IMR-90 (cell line): Measurements from ENCODE around the gene MALAT1. TPM values are rescaled to one million over a fixed set of nuclear protein-coding genes. Genes with fewer than 3 reads are reported as not detected.

Experiments used
- ATAC-seq: fragments of 200-7000 bp; cut with Tn5 transposase; 2 replicates; pipeline ENCODE4 v1.9.1; 2020; ENCODE audit warnings: low read depth, mild to moderate bottlenecking, moderate library complexity
- BruUV-seq: library from RNA; stranded (reverse); fragments of 400-500 nt; replicated peaks from 2 replicates; lab custom pipeline; 2021; lab: Mats Ljungman, UMichigan
- CTCF ChIA-PET: fragments of 300-600 bp; formaldehyde crosslinking; extraction: SDS; loops from one replicate; lab custom pipeline; 2021; ENCODE audit warnings: antibody characterized with exemption; lab: Yijun Ruan, JAX
- POLR2A ChIA-PET: fragments of 300-600 bp; sonication (Branson Sonifier 250); formaldehyde crosslinking; loops from one replicate; lab custom pipeline; 2022; ENCODE audit warnings: antibody characterized with exemption; ENCODE audit not compliant: unreplicated experiment; lab: Charles Lee
- DNase-seq: peaks from one replicate; pipeline ENCODE4 v3.0.0; 2013
- H2AFZ ChIP-seq: replicated peaks from 2 replicates; pipeline ENCODE3; 2013; ENCODE audit warnings: low read length, mild to moderate bottlenecking; ENCODE audit not compliant: poor library complexity
- H2AK5ac ChIP-seq: 2 replicates; pipeline ENCODE4 v1.6.1; 2013; ENCODE audit warnings: low read depth, low read length, inconsistent platforms
- H2AK9ac ChIP-seq: replicated peaks from 2 replicates; pipeline ENCODE3; 2013; ENCODE audit warnings: mild to moderate bottlenecking, low read depth, low read length, moderate library complexity; ENCODE audit not compliant: poor library complexity
- H2BK120ac ChIP-seq: 2 replicates; pipeline ENCODE4 v1.6.1; 2013; ENCODE audit warnings: low read depth, low read length, inconsistent platforms
- H2BK15ac ChIP-seq: 3 replicates; pipeline ENCODE4 v1.6.1; 2013; ENCODE audit warnings: low read depth, low read length, inconsistent platforms
- H2BK20ac ChIP-seq: 2 replicates; pipeline ENCODE4 v1.6.1; 2013; ENCODE audit warnings: low read depth, mild to moderate bottlenecking, inconsistent platforms, low read length, moderate library complexity
- H2BK5ac ChIP-seq: 2 replicates; pipeline ENCODE4 v1.6.1; 2013; ENCODE audit warnings: mild to moderate bottlenecking, low read depth, low read length, inconsistent platforms; ENCODE audit not compliant: poor library complexity, severe bottlenecking
- H3K14ac ChIP-seq: replicated peaks from 2 replicates; pipeline ENCODE4 v1.6.1; 2013; ENCODE audit warnings: low read depth, low read length, inconsistent platforms
- H3K18ac ChIP-seq: 2 replicates; pipeline ENCODE4 v1.6.1; 2013; ENCODE audit warnings: low read depth, low read length, control low read depth
- H3K23ac ChIP-seq: 2 replicates; pipeline ENCODE4 v1.6.1; 2013; ENCODE audit warnings: low read depth, low read length, inconsistent platforms
- H3K27ac ChIP-seq: 2 replicates; pipeline ENCODE4 v1.5.1; 2013; ENCODE audit warnings: mild to moderate bottlenecking, control low read depth, low read length; ENCODE audit not compliant: insufficient read depth
- H3K27me3 ChIP-seq: 2 replicates; pipeline ENCODE4 v1.6.1; 2013; ENCODE audit warnings: low read length; ENCODE audit not compliant: control insufficient read depth, insufficient read depth
- H3K36me3 ChIP-seq: 2 replicates; pipeline ENCODE4 v1.6.1; 2013; ENCODE audit warnings: low read length, mixed read lengths; ENCODE audit not compliant: control insufficient read depth, insufficient read depth
- H3K4ac ChIP-seq: 2 replicates; pipeline ENCODE4 v1.6.1; 2013; ENCODE audit warnings: low read depth, low read length, inconsistent platforms
- H3K4me1 ChIP-seq: 2 replicates; pipeline ENCODE4 v1.6.1; 2013; ENCODE audit warnings: low read length, mixed read lengths; ENCODE audit not compliant: control insufficient read depth, insufficient read depth
- H3K4me2 ChIP-seq: 2 replicates; pipeline ENCODE4 v1.6.1; 2013; ENCODE audit warnings: low read depth, mild to moderate bottlenecking, control low read depth, low read length, moderate library complexity
- H3K4me3 ChIP-seq: 2 replicates; pipeline ENCODE4 v1.5.1; 2013; ENCODE audit warnings: low read depth, mild to moderate bottlenecking, control low read depth, low read length, moderate library complexity; ENCODE audit not compliant: insufficient read depth
- H3K56ac ChIP-seq: 2 replicates; pipeline ENCODE4 v1.6.1; 2013; ENCODE audit warnings: low read length, inconsistent platforms; ENCODE audit not compliant: insufficient read depth; ENCODE audit errors: extremely low read depth
- H3K79me1 ChIP-seq, 2 experiments: 2 replicates each; pipeline ENCODE4 v1.6.1; 2013; ENCODE audit warnings: low read length in 2 of 2, inconsistent platforms in 1 of 2, low read depth in 1 of 2
- H3K9ac ChIP-seq: 2 replicates; pipeline ENCODE4 v1.6.1; 2013; ENCODE audit warnings: low read depth, low read length, control low read depth
- H3K9me1 ChIP-seq: 2 replicates; pipeline ENCODE4 v1.6.1; 2013; ENCODE audit warnings: low read length, inconsistent platforms; ENCODE audit not compliant: insufficient read depth
- H3K9me3 ChIP-seq: 2 replicates; pipeline ENCODE4 v1.6.1; 2013; ENCODE audit warnings: low read length; ENCODE audit not compliant: control insufficient read depth, insufficient read depth
- H4K20me1 ChIP-seq: 2 replicates; pipeline ENCODE4 v1.6.1; 2013; ENCODE audit warnings: low read length, inconsistent platforms; ENCODE audit not compliant: insufficient read depth
- H4K5ac ChIP-seq: 2 replicates; pipeline ENCODE4 v1.6.1; 2013; ENCODE audit warnings: mild to moderate bottlenecking, low read depth, low read length, control low read depth
- H4K8ac ChIP-seq, 2 experiments: 2 replicates each; pipeline ENCODE4 v1.6.1; 2013; ENCODE audit warnings: low read depth in 2 of 2, low read length in 2 of 2, control low read depth in 1 of 2, inconsistent platforms in 1 of 2
- H4K91ac ChIP-seq: 2 replicates; pipeline ENCODE4 v1.6.1; 2013; ENCODE audit warnings: low read depth, low read length, inconsistent platforms; ENCODE audit not compliant: insufficient read depth
- BHLHE40 ChIP-seq: fragments of 150-350 bp; IDR thresholded peaks from 2 replicates; pipeline ENCODE4 v1.6.1; 2016; ENCODE audit warnings: mild to moderate bottlenecking, low read depth, low read length
- CEBPB ChIP-seq: IDR thresholded peaks from 2 replicates; pipeline ENCODE4 v1.6.1; 2012; ENCODE audit warnings: low read depth, low read length, improper control_type of control experiment
- CHD1 ChIP-seq: IDR thresholded peaks from 2 replicates; pipeline ENCODE4 v1.6.1; 2012; ENCODE audit warnings: low read depth, low read length, improper control_type of control experiment
- MAZ ChIP-seq: IDR thresholded peaks from 2 replicates; pipeline ENCODE4 v1.6.1; 2012; ENCODE audit warnings: low read depth, mild to moderate bottlenecking, low read length, improper control_type of control experiment, moderate library complexity, borderline replicate concordance
- POLR2A ChIP-seq: IDR thresholded peaks from 2 replicates; pipeline ENCODE4 v1.6.1; 2012; ENCODE audit warnings: mild to moderate bottlenecking, low read depth, low read length
- RCOR1 ChIP-seq: IDR thresholded peaks from 2 replicates; pipeline ENCODE4 v1.6.1; 2012; ENCODE audit warnings: mild to moderate bottlenecking, low read length, improper control_type of control experiment; ENCODE audit not compliant: insufficient replicate concordance
- WGBS, 2 experiments: methylation state at CpG; one replicate each; pipeline versions ENCODE4 v1.1.5 to v1.1.7; 2013; ENCODE audit warnings: missing lambda C conversion rate in 2 of 2; ENCODE audit not compliant: insufficient read length in 1 of 2; ENCODE audit errors: extremely low coverage in 2 of 2; 5-methylcytosine and 5-hydroxymethylcytosine counted together
- dilution Hi-C: fragments of 300-500 bp; cut with HindIII; formaldehyde crosslinking; loops from one replicate; pipeline ENCODE4 v1.14.3; 2018; ENCODE audit warnings: low sequenced_read_pairs; ENCODE audit not compliant: unreplicated experiment
- in situ Hi-C: fragments of 300-500 bp; cut with MboI; formaldehyde crosslinking; loops from 3 replicates; pipeline ENCODE4 v1.14.3; 2019; ENCODE audit warnings: low sequenced_read_pairs, inconsistent platforms, mixed read lengths
- intact Hi-C: fragments of 100-400 bp; cut with micrococcal nuclease; formaldehyde crosslinking; loops from 2 replicates; pipeline ENCODE4 v1.10.0; 2022
- polyA plus RNA-seq, 3 experiments: library from polyadenylated mRNA; depleted of rRNA; stranded (reverse); fragments of >200 nt; gene quantifications; 2 replicates each; pipeline ENCODE4 v1.2.3, GENCODE V29; 2012; ENCODE audit warnings: low replicate concordance in 1 of 3
- total RNA-seq: library from RNA; depleted of rRNA; stranded (reverse); fragments of >200 nt; gene quantifications from 2 replicates; pipeline ENCODE4 v1.2.3, GENCODE V29; 2012
- TF ChIP-seq, protein P1 (sequence below): fragments of 150-350 bp; IDR thresholded peaks from 2 replicates; pipeline ENCODE4 v1.6.1; 2016; ENCODE audit warnings: low read depth, mild to moderate bottlenecking, low read length, moderate library complexity, borderline replicate concordance

MALAT1 gene
- total and polyA plus RNA-seq, 2 of the 4 experiments (the other 2 are of a cell fraction): 636 to 3,569 TPM

GRCh38 chr11:65532388-65533064 is 33.7 kb downstream of the MALAT1 start:
- H2BK15ac ChIP-seq: no peak overlapping the region
- H2AFZ ChIP-seq: no peak overlapping the region
- 0 out of 2 replicates have a peak, but pooled peaks cover 10% of the 10 kb centered on the region for H3K9me1 ChIP-seq
- peak overlapping the region; percentile 42 for H2AK9ac ChIP-seq
- no peak overlapping the region for H2AK5ac ChIP-seq
- no peaks in the 10 kb centered on the region for H3K4me1 ChIP-seq
- no peak overlapping the region for H4K5ac ChIP-seq
- H2BK5ac ChIP-seq: no peak overlapping the region
- in situ Hi-C loops: no loop called here
- H3K18ac ChIP-seq: no peak overlapping the region
- H3K79me1 ChIP-seq: peaks cover 22 to 65% of the 10 kb centered on the region in 2 experiments
- H4K91ac ChIP-seq: no peak overlapping the region
- H3K23ac ChIP-seq: no peak overlapping the region
- ATAC-seq (no peak), DNase-seq (no peak)
- dilution Hi-C loops: no loop called here
- no peak overlapping the region for H2BK20ac ChIP-seq
- ChIA-PET CTCF (no interaction called here), POLR2A (interaction anchor here (0.6 kb wide), 1 partner anchor 100 kb away, joined by 4 read pairs; no protein-coding TSS in a partner anchor)
- H4K8ac ChIP-seq: no peak overlapping the region
- H3K4ac ChIP-seq: no peak overlapping the region
- H3K27me3 ChIP-seq: no peaks in the 10 kb centered on the region
- no peak overlapping the region for H3K56ac ChIP-seq
- H2BK120ac ChIP-seq: no peak overlapping the region
- peaks cover 44% of the 10 kb centered on the region for H4K20me1 ChIP-seq
- H3K4me2 ChIP-seq: no peak overlapping the region
- H3K4me3 ChIP-seq: no peak overlapping the region
- TF ChIP-seq MAZ: no peak
- TF ChIP-seq CEBPB: no peak
- no peak for TF ChIP-seq BHLHE40
- TF ChIP-seq, protein P1, sequence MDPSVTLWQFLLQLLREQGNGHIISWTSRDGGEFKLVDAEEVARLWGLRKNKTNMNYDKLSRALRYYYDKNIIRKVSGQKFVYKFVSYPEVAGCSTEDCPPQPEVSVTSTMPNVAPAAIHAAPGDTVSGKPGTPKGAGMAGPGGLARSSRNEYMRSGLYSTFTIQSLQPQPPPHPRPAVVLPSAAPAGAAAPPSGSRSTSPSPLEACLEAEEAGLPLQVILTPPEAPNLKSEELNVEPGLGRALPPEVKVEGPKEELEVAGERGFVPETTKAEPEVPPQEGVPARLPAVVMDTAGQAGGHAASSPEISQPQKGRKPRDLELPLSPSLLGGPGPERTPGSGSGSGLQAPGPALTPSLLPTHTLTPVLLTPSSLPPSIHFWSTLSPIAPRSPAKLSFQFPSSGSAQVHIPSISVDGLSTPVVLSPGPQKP: no peak
- no peak for TF ChIP-seq CHD1
- TF ChIP-seq POLR2A: no peak
- TF ChIP-seq RCOR1: no peak
- no peak overlapping the region for H3K14ac ChIP-seq
- H3K9ac ChIP-seq: no peak overlapping the region
- WGBS, 2 experiments: 90% methylated on average over 7 of the region's 15 CpGs; no CpG with 5 or more reads in 1 of the 2 experiments
- no peak overlapping the region for H3K27ac ChIP-seq
- no TSS peak for BruUV-seq
- H3K9me3 ChIP-seq: no peaks in the 10 kb centered on the region
- H3K36me3 ChIP-seq: peaks cover 80% of the 10 kb centered on the region
- intact Hi-C loops: no loop called here
